HG03521 (cell line): ENCODE results near the gene SHOC2.

Source experiments
- ATAC-seq: cut with Tn5 transposase; IDR thresholded peaks from one replicate; pipeline ENCODE4 v1.9.1; 2021; ENCODE audit warnings: mild to moderate bottlenecking, moderate library complexity; ENCODE audit not compliant: unreplicated experiment

SHOC2 gene

DNA sequence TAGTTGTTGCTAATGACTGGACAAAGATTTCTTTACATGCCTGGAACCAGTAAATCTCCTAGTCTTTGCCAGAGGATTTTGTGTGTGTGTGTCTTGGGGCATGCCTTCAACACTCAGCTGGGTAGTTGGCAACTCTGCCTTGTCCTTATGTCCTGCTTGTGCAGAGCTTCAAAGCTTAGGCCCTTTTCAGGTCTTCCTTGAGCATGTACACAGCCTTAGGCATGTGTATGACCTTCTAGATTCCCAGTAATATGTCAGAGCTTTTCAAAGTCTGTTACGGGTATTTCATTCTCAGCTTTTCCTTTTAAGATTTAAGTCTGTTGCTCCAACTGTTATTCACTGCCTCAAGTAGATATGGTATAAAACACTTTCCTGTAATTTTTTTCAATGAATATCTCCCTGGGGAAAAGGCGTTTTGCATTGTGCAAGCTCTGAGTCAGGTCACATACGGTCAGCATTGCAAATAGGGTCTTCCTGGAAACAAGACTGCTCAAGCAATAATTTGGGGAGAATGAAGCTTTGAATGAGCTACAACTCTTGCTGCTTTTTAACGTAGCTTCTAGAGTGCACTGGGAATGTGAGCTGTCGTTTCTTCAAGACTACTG is 25.5 kb downstream of the SHOC2 start:
- no peak for ATAC-seq

- ATAC-seq: no peak
Measured at GRCh38 chr10:110946496-110946895, 27.1 kb downstream of the SHOC2 start.

GRCh38 chr10:110947061-110947595 is 27.7 kb downstream of the SHOC2 start:
- no peak for ATAC-seq

GRCh38 chr10:110951381-110951780 is 32.0 kb downstream of the SHOC2 start:
- ATAC-seq: no peak

DNA sequence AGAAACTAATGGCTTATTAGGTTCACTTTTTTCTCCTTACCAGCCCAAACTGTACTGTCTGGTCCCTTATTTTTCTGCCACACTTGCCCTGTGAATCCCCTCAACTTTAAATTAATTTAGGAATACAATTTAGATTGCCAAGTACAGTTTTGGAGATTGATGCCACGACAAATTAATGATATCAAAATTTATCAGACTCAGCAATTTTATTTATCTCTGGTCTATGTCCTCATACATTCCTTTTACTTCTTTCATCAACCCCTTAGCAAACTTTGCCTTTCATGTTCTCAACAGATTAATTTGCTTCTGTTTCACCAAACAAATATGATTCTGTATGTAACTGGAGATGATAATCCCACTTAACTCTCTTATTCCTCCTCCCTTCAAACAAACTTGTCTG is 38.2 kb downstream of the SHOC2 start:
- no peak for ATAC-seq

- ATAC-seq: no peak
Measured at GRCh38 chr10:110959379-110960332, 40.3 kb downstream of the SHOC2 start.

GRCh38 chr10:110960333-110960712 is 40.9 kb downstream of the SHOC2 start:
- no peak for ATAC-seq

GRCh38 chr10:110962443-110962842 is 43.0 kb downstream of the SHOC2 start:
- ATAC-seq: no peak

DNA sequence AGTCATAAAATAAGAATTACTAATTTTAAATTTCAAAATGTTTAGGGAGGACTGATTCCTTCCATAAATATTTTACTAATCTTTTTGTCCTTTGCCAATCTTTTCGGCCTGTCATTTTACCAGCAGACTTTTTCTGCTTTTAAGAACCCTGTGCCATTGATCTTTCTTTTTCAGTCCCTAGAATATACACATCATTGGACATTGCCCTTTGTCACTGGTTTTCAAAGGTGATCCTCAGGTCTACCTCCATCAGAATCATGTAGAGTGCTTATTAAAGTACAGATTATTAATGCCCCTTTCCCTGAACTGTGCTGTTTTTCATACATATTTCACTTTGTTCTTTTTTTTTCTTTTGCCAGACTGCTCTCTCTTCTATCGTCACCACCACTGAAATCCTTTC is 43.8 kb downstream of the SHOC2 start:
- ATAC-seq: no peak

DNA sequence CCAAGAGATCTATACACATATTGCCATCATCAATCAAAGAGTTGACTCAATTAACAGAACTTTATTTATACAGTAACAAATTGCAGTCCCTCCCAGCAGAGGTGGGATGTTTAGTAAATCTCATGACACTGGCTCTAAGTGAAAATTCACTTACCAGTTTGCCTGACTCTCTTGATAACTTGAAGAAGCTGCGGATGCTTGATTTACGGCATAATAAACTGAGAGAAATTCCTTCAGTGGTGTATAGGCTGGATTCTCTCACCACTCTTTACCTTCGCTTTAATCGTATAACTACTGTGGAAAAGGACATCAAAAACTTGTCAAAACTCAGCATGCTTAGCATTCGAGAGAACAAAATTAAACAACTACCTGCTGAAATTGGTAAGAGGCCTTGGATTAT is 45.3 kb downstream of the SHOC2 start:
- ATAC-seq: no peak

GRCh38 chr10:110965216-110965615 is 45.8 kb downstream of the SHOC2 start:
- ATAC-seq: no peak

- no peak for ATAC-seq
Measured at GRCh38 chr10:110966146-110966545, 46.7 kb downstream of the SHOC2 start.

- no peak for ATAC-seq
Measured at GRCh38 chr10:110967009-110967630, 47.7 kb downstream of the SHOC2 start.

GRCh38 chr10:110967645-110968044 is 48.2 kb downstream of the SHOC2 start:
- ATAC-seq: no peak

DNA sequence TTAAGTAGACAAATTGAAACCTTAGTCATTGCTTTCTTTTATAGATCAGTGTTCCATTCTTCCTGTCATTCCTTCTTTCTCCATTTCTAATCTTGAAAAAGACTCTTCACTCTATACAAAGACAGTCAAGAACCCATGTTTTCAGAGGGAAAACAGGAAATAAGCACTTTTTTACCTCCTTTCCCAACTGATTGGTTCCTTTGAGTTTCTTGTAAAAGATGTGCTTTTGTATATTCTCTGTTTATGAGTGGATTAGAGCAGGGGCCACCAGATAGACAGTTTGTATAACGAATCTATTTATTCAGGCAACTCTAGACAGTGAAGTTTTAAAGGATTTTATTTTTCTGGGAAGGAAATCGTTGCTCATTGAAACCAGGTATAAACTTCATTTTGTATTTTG is 49.8 kb downstream of the SHOC2 start:
- no peak for ATAC-seq

DNA sequence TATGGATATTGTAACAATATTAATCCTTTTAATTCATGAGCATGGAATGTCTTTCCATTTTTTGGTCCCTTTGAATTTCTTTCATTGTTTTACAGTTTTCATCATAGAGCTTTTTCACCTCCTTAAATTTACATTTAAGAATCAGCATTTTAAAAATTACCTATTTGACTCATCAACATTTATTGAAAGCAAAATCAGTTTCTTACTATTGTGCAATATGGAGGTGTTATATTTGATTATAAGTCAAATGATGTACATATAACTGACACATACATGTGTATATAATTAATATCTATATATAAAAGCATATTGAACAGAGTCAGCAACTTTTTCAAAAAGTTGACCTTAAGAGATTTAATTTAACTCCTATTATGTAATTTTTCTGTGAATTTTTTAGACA is 52.2 kb downstream of the SHOC2 start:
- no peak for ATAC-seq

GRCh38 chr10:110972231-110973134 is 53.1 kb downstream of the SHOC2 start:
- no peak for ATAC-seq

DNA sequence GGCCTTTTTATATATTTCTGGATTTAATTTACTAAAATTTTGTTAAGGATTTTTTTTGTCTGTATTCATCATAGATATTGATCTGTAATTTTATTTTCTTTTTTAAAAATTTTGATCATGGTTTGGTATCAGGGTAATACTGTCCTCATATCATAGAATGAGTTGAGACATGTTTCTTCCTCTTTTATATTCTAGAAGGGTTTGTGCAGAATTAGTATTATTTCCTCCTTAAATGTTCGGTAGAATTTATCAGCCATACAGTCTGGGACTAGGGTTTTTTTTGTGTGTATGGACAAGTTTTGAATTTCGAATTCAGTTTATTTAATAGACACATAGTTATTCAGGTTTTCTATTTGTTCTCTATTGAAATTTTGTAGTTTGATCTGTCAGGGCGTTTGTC is 54.0 kb downstream of the SHOC2 start:
- no peak for ATAC-seq

GRCh38 chr10:110976577-110976976 is 57.2 kb downstream of the SHOC2 start:
- no peak for ATAC-seq

- ATAC-seq: no peak
Measured at GRCh38 chr10:110977662-110978061, 58.3 kb downstream of the SHOC2 start.

DNA sequence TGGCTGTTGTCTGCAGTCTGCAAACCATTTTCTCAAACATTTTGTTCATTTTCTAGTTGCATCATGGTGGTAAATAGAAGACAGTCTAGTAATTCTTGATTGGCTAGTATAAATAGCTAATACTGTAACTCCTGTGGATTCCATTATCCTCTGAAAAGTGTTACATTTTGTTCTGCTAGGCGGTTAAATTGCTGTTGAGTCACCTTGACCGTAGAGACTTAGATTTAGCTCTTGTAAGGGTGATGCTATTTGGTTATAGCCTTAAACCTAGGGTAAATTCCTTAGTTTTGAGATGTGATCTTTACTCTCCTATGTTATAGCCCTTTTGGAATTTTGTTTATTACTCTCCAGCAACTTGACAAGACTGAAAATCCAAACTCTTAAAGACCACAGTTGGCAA is 58.8 kb downstream of the SHOC2 start:
- no peak for ATAC-seq
